SU-DHL-6 (cell line): ENCODE measurements around the gene RAD1.

Experiments used
- H2AFZ ChIP-seq: fragments of 200-600 bp; sonication (generic); 2 replicates; pipeline ENCODE4 v1.6.1; 2014; ENCODE audit warnings: low read depth, mild to moderate bottlenecking, moderate library complexity, mixed read lengths, antibody characterized with exemption, low read length; ENCODE audit not compliant: severe bottlenecking
- H3F3A ChIP-seq: fragments of 200-600 bp; shearing (Covaris generic); 2 replicates; pipeline ENCODE4 v1.6.0; 2016; ENCODE audit warnings: antibody characterized with exemption, mild to moderate bottlenecking; ENCODE audit not compliant: insufficient read depth
- H3K27ac ChIP-seq: fragments of 200-600 bp; sonication (generic); 2 replicates; pipeline ENCODE4 v1.5.1; 2016; ENCODE audit warnings: low read depth, mild to moderate bottlenecking, low read length, moderate library complexity, mixed read lengths
- H3K27me3 ChIP-seq: fragments of 200-600 bp; sonication (generic), shearing (Covaris generic); 2 replicates; pipeline ENCODE4 v1.6.0; 2014; ENCODE audit warnings: mild to moderate bottlenecking, low read length
- H3K36me3 ChIP-seq: fragments of 200-600 bp; sonication (generic); 2 replicates; pipeline ENCODE4 v1.6.1; 2014; ENCODE audit warnings: mild to moderate bottlenecking, low read length, mixed read lengths
- H3K4me2 ChIP-seq: fragments of 300-600, 200-600 bp; shearing (Covaris generic), sonication (generic); 2 replicates; pipeline ENCODE4 v1.6.0; 2014; ENCODE audit warnings: low read length, low read depth, mild to moderate bottlenecking; ENCODE audit not compliant: poor library complexity, severe bottlenecking
- H3K4me3 ChIP-seq: fragments of 200-600 bp; sonication (generic); 2 replicates; pipeline ENCODE4 v1.5.1; 2014; ENCODE audit warnings: antibody characterized with exemption, low read length, mild to moderate bottlenecking, mixed read lengths; ENCODE audit not compliant: insufficient read depth, poor library complexity, severe bottlenecking
- H3K79me2 ChIP-seq: fragments of 200-600 bp; sonication (generic); 2 replicates; pipeline ENCODE4 v1.6.1; 2014; ENCODE audit warnings: mild to moderate bottlenecking, low read length, moderate library complexity; ENCODE audit not compliant: insufficient read depth
- H3K9ac ChIP-seq: fragments of 200-600 bp; sonication (generic); 2 replicates; pipeline ENCODE4 v1.7.0; 2014; ENCODE audit warnings: mild to moderate bottlenecking, low read length
- H3K9me2 ChIP-seq: fragments of 200-600 bp; sonication (generic); replicated peaks from 2 replicates; pipeline ENCODE4 v1.6.1; 2014; ENCODE audit warnings: low read length; ENCODE audit not compliant: insufficient read depth
- H3K9me3 ChIP-seq: fragments of 200-600 bp; sonication (generic); 2 replicates; pipeline ENCODE4 v1.6.1; 2014; ENCODE audit warnings: low read length, mixed read lengths; ENCODE audit not compliant: insufficient read depth
- H4K20me1 ChIP-seq: fragments of 200-600 bp; sonication (generic); 2 replicates; pipeline ENCODE4 v1.6.1; 2014; ENCODE audit warnings: low read depth, mild to moderate bottlenecking, antibody characterized with exemption, low read length, moderate library complexity, mixed read lengths
- CTCF ChIP-seq: fragments of 200-600 bp; sonication (generic); IDR thresholded peaks from one replicate; pipeline ENCODE4 v1.5.1; 2017; ENCODE audit warnings: antibody characterized with exemption, mild to moderate bottlenecking, low read length, moderate library complexity; ENCODE audit not compliant: insufficient read depth, poor library complexity, severe bottlenecking
- EZH2phosphoT487 ChIP-seq: fragments of 200-600 bp; sonication (generic), shearing (Covaris generic); conservative IDR thresholded peaks from 2 replicates; pipeline ENCODE4 v1.6.1; 2018; ENCODE audit warnings: mild to moderate bottlenecking, antibody characterized with exemption, low read length, moderate library complexity, mixed read lengths

The RAD1 gene

GRCh38 chr5:34870382-34870781, 44.9 kb downstream of the RAD1 start:
- Histone ChIP-seq H3K4me2 (no peak overlapping the region), H3K27ac (no peak overlapping the region), H3K4me3 (no peak overlapping the region), H3K36me3 (no peaks in the 10 kb centered on the region), H3K27me3 (no peaks in the 10 kb centered on the region), H4K20me1 (no peaks in the 10 kb centered on the region), H3K9me2 (no peaks in the 10 kb centered on the region), H3F3A (no peaks in the 10 kb centered on the region), H3K9me3 (no peaks in the 10 kb centered on the region), H3K9ac (no peak overlapping the region), H2AFZ (no peak overlapping the region), H3K79me2 (no peaks in the 10 kb centered on the region)
- TF ChIP-seq CTCF = no peak
- TF ChIP-seq EZH2phosphoT487 = no peak

- H3F3A ChIP-seq = no peaks in the 10 kb centered on the region
- H3K27me3 ChIP-seq = no peaks in the 10 kb centered on the region
- no peaks in the 10 kb centered on the region for H3K9me2 ChIP-seq
- H4K20me1 ChIP-seq = no peaks in the 10 kb centered on the region
- no peak overlapping the region for H3K4me3 ChIP-seq
- H3K27ac ChIP-seq = no peak overlapping the region
- H3K36me3 ChIP-seq = no peaks in the 10 kb centered on the region
- TF ChIP-seq CTCF = no peak
- TF ChIP-seq EZH2phosphoT487 = no peak
- H2AFZ ChIP-seq = no peak overlapping the region
- H3K9ac ChIP-seq = no peak overlapping the region
- no peaks in the 10 kb centered on the region for H3K9me3 ChIP-seq
- no peaks in the 10 kb centered on the region for H3K79me2 ChIP-seq
- H3K4me2 ChIP-seq = no peak overlapping the region
Measured at GRCh38 chr5:34869256-34869655, 46.0 kb downstream of the RAD1 start.

GRCh38 chr5:34868791-34869190, 46.5 kb downstream of the RAD1 start:
- Histone ChIP-seq H3K27me3 (no peaks in the 10 kb centered on the region), H4K20me1 (no peaks in the 10 kb centered on the region), H3F3A (no peaks in the 10 kb centered on the region), H3K9me2 (no peaks in the 10 kb centered on the region), H3K79me2 (no peaks in the 10 kb centered on the region), H3K27ac (no peak overlapping the region), H2AFZ (no peak overlapping the region), H3K4me2 (no peak overlapping the region), H3K4me3 (no peak overlapping the region), H3K9ac (no peak overlapping the region), H3K36me3 (no peaks in the 10 kb centered on the region), H3K9me3 (no peaks in the 10 kb centered on the region)
- TF ChIP-seq EZH2phosphoT487 (no peak), CTCF (no peak)

- H2AFZ ChIP-seq = no peak overlapping the region
- H3K36me3 ChIP-seq = no peaks in the 10 kb centered on the region
- no peak for TF ChIP-seq CTCF
- no peak for TF ChIP-seq EZH2phosphoT487
- H3K9me3 ChIP-seq = no peaks in the 10 kb centered on the region
- H3K4me2 ChIP-seq = no peak overlapping the region
- H3K9ac ChIP-seq = no peak overlapping the region
- no peaks in the 10 kb centered on the region for H4K20me1 ChIP-seq
- H3K4me3 ChIP-seq = no peak overlapping the region
- no peaks in the 10 kb centered on the region for H3K27me3 ChIP-seq
- H3K27ac ChIP-seq = no peak overlapping the region
- H3K9me2 ChIP-seq = no peaks in the 10 kb centered on the region; the same call in 1 of the 2 replicates
- H3K79me2 ChIP-seq = no peaks in the 10 kb centered on the region
- no peaks in the 10 kb centered on the region for H3F3A ChIP-seq
Measured at GRCh38 chr5:34867660-34868059, 47.6 kb downstream of the RAD1 start.
